Left ventricle myocardium inferior (tissue), 1 donor: ENCODE results near the gene ZCWPW1. TPM values are rescaled to one million over a fixed set of nuclear protein-coding genes. Genes with fewer than 3 reads are reported as not detected.
"Not testable (repeated sequence)": the region's sequence is repeated elsewhere in the genome, so short reads cannot be mapped to it uniquely, and the experiment has no call there.

Source experiments
- DNase-seq: peaks from one replicate; pipeline ENCODE4 v3.0.0-alpha.2; 2020
- H3K27ac ChIP-seq: fragments of 200-600 bp; replicated peaks from 2 replicates; pipeline ENCODE4 v1.8.0; 2021
- H3K27me3 ChIP-seq: fragments of 200-600 bp; 2 replicates; pipeline ENCODE4 v1.8.0; 2021; ENCODE audit warnings: low read depth
- H3K36me3 ChIP-seq: fragments of 200-600 bp; 2 replicates; pipeline ENCODE4 v1.8.0; 2021
- H3K4me1 ChIP-seq: fragments of 200-600 bp; 2 replicates; pipeline ENCODE4 v1.8.0; 2021
- H3K4me3 ChIP-seq: fragments of 200-600 bp; 2 replicates; pipeline ENCODE4 v1.8.0; 2021; ENCODE audit warnings: mild to moderate bottlenecking, moderate library complexity
- H3K9me3 ChIP-seq: fragments of 200-600 bp; replicated peaks from 2 replicates; pipeline ENCODE4 v1.8.0; 2021
- intact Hi-C: fragments of 100-400 bp; cut with micrococcal nuclease; formaldehyde crosslinking; loops from one replicate; pipeline ENCODE4 v1.11.0; 2022
- total RNA-seq: library from RNA; stranded (reverse); fragmentation: NEBNext Ultra II Directional; extraction: Animal tissue kit (Norgen Biotek cat#: 25700); gene quantifications from one replicate; pipeline ENCODE4 v1.2.1, GENCODE V29; 2021
- TF ChIP-seq, protein P1 (sequence below): fragments of 200-600 bp; IDR thresholded peaks from 2 replicates; pipeline ENCODE4 v1.8.0; 2021; ENCODE audit warnings: antibody characterized with exemption, mild to moderate bottlenecking, borderline replicate concordance
- donor health status: DM: no; HTN: yes; CAD: no; lungs with severe emphysema.

Gene ZCWPW1
- total RNA-seq, 1 donor from 2014 or later = 4.6 TPM

DNA sequence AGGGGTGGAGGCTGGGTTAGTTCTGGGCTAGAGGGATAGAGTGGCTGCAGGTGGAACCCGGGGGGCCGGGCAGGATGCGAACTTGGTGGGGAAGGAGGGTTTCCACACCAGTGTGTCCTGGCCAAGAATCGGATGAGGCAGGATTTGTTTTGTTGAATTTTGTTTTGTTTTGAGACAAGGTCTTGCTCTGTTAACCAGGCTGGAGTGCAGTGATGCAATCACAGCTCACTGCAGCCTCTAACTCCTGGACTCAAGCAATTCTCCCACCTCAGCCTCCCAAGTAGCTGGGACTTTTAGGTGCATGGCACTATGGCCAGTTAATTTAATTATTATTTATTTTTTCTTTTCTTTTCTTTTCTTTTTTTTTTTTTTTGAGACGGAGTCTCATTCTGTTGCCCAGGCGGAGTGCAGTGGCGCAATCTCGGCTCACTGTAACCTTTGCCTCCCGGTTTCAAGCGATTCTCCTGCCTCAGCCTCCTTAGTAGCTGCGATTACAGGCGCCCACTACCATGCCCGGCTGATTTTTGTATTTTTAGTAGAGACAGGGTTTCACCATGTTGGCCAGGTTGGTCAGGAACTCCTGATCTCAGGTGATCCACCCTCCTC lies 20.8 kb upstream of the ZCWPW1 start:
- DNase-seq = no peak

DNA sequence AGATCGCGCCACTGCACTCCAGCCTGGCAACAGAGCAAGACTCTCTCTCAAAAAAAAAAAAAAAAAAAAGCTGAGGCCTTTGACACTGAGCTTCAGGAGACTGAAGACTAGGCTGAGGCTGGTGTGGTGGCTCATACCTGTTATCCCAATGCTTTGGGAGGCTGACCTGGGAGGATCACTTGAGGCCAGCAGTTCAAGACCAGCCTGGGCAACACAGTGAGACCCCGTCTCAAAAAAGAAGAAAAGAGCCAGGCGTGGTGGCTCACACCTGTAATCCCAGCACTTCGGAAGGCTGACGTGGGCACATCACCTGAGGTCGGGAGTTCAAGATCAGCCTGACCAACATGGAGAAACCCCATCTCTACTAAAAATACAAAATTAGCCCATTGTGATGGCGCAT lies 18.9 kb upstream of the ZCWPW1 start:
- peaks cover 34% of the 10 kb centered on the region for H3K4me1 ChIP-seq
- intact Hi-C loops, H3K27ac ChIP-seq, H3K4me3 ChIP-seq, H3K9me3 ChIP-seq, DNase-seq, H3K36me3 ChIP-seq, H3K27me3 ChIP-seq: not testable (repeated sequence)

More for the DNA sequence above, 20.8 kb upstream of the ZCWPW1 start:
- H3K36me3 ChIP-seq = no peaks in the 10 kb centered on the region
- TF ChIP-seq, protein P1, sequence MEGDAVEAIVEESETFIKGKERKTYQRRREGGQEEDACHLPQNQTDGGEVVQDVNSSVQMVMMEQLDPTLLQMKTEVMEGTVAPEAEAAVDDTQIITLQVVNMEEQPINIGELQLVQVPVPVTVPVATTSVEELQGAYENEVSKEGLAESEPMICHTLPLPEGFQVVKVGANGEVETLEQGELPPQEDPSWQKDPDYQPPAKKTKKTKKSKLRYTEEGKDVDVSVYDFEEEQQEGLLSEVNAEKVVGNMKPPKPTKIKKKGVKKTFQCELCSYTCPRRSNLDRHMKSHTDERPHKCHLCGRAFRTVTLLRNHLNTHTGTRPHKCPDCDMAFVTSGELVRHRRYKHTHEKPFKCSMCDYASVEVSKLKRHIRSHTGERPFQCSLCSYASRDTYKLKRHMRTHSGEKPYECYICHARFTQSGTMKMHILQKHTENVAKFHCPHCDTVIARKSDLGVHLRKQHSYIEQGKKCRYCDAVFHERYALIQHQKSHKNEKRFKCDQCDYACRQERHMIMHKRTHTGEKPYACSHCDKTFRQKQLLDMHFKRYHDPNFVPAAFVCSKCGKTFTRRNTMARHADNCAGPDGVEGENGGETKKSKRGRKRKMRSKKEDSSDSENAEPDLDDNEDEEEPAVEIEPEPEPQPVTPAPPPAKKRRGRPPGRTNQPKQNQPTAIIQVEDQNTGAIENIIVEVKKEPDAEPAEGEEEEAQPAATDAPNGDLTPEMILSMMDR = no peak
- peak overlapping the region; percentile 94 for H3K27ac ChIP-seq
- H3K4me1 ChIP-seq = peaks cover 26% of the 10 kb centered on the region
- no peaks in the 10 kb centered on the region for H3K9me3 ChIP-seq
- H3K4me3 ChIP-seq = peak overlapping the region; percentile 76
- intact Hi-C loops = no loop called here
- H3K27me3 ChIP-seq = no peaks in the 10 kb centered on the region

DNA sequence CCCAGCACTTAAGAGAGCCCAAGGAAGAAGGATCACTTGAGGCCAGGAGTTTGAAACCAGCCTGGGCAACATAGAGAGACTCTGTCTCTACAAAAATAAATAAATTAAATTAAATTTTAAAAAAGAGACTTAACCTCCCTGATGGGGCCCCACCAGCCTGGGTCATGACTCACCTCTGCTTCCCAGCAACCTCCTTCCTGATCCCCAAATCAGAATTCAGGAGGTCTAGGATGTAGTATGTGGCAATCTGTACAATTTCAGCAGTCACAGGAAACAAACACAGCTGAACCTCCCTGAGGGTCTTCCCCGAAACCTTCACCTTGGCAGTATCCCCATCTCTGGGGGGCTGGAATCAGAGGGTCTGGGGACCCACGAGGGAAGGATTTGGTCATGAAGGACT lies 17.5 kb upstream of the ZCWPW1 start:
- TF ChIP-seq, protein P1 = no peak
- peak overlapping the region; percentile 85 for H3K27ac ChIP-seq
- H3K4me3 ChIP-seq = no peak overlapping the region
- H3K27me3 ChIP-seq = no peaks in the 10 kb centered on the region
- H3K4me1 ChIP-seq = peaks cover 34% of the 10 kb centered on the region
- intact Hi-C loops = no loop called here
- DNase-seq = no peak
- H3K36me3 ChIP-seq = no peaks in the 10 kb centered on the region
- no peaks in the 10 kb centered on the region for H3K9me3 ChIP-seq

DNA sequence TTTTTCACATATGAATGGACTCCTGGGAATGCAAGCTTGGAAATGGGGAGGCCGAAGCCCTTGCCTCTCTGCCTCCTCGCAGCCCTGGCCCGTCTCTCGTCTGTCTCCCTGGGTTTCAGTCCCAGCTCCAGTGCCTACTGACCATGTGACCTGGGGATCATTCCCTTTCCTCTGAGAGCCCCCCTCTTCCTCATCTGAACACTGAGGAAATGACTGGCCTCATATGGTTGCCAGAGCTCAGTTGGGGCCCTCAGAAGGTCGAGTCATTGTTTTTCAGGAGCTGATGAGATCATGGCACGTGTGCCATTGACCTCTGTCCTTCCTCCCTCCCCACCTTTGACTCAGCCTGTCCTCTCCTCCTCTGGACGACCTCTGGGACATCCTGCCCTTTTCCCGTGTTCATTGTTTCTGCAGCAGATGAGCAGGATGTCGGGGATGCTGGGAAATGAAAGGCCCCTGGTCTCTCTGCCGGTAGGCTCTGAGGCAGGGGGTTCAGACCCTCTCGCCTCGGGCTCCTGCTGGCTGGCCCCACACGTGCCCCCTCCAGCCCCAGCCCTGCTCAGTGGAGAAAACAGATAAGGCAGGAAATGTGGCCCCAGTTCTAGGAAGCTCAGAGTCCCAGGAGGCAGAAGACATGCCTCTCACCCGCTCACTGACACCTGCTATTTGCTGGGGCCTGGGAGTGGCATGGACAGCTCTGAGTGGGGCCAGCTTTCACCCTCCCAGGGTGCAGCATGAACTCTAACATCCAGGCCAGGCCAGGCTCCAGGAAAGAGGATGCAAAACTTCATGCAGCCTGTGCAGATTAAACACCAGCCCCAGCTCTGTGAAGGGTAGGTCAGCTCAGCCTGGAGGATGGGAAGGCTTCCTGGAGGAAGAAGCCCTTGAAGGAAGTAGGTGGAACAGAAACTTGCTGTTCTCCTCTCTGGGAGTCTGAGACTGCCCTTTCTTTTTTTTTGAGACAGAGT lies 16.1 kb upstream of the ZCWPW1 start:
- no peak for DNase-seq
- H3K27ac ChIP-seq = peak overlapping the region; percentile 85
- no peaks in the 10 kb centered on the region for H3K27me3 ChIP-seq
- H3K4me3 ChIP-seq = no peak overlapping the region
- H3K4me1 ChIP-seq = peaks cover 22% of the 10 kb centered on the region
- no peaks in the 10 kb centered on the region for H3K9me3 ChIP-seq
- no peaks in the 10 kb centered on the region for H3K36me3 ChIP-seq
- intact Hi-C loops = no loop called here
- TF ChIP-seq, protein P1 = no peak

DNA sequence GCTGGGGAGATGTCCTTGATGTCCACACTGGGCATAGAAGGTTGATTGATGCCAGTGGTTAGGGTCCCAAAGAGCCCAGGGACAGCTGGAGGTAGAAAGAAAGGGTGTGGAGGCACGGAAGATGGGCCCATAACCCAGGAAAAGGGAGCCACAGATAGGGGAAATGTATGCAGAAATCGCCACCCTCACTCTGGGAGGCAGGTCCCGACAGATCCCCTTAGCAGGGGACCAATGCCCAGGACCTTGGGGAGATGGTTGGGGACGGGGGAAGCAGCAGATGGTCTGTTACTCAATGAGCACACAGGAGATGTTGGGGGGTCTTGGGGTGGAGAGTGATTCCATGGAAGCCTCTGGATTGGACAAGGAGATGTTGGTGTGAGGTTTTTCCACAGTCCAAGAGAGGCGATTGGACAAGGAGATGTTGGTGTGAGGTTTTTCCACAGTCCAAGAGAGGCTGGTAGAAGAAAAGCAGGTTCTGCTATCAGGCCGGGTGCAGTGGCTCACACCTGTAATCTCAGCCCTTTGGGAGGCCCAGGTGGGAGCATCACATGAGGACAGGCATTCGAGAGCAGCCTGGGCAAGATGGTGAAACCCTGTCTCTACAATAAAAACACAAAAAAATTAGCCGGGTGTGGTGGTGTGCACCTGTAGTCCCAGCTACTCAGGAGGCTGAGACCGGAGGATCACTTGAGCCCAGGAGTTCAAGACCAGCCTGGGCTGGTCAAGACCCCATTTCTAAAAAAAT lies 14.8 kb upstream of the ZCWPW1 start:
- intact Hi-C loops = no loop called here
- TF ChIP-seq, protein P1 = no peak
- no peak for DNase-seq

More for the DNA sequence above, 14.8 kb upstream of the ZCWPW1 start:
- no peaks in the 10 kb centered on the region for H3K9me3 ChIP-seq
- peaks cover 22% of the 10 kb centered on the region for H3K4me1 ChIP-seq
- H3K27ac ChIP-seq = peak overlapping the region; percentile 85
- no peaks in the 10 kb centered on the region for H3K36me3 ChIP-seq
- H3K4me3 ChIP-seq = no peak overlapping the region
- H3K27me3 ChIP-seq = no peaks in the 10 kb centered on the region
